IgD-negative memory B cell (primary cell): ENCODE measurements around the gene UBE2R2. TPM values are rescaled to one million over a fixed set of nuclear protein-coding genes. Genes with fewer than 3 reads are reported as not detected.
"Not testable (repeated sequence)": the region's sequence is repeated elsewhere in the genome, so short reads cannot be mapped to it uniquely, and the experiment has no call there.

Experiments
- H3K27ac Mint-ChIP-seq, 3 donors: one replicate each; pipeline ENCODE4 v1.8.0; 2020 to 2022; ENCODE audit warnings: mild to moderate bottlenecking in 3 of 3, mixed read lengths in 3 of 3, moderate library complexity in 1 of 3
- H3K27me3 Mint-ChIP-seq: one replicate; pipeline ENCODE4 v1.8.0; 2021; ENCODE audit warnings: mixed read lengths
- H3K36me3 Mint-ChIP-seq: one replicate; pipeline ENCODE4 v1.8.0; 2020; ENCODE audit warnings: mild to moderate bottlenecking, mixed read lengths
- H3K4me1 Mint-ChIP-seq, 3 donors: one replicate each; pipeline ENCODE4 v1.8.0; 2020 to 2022; ENCODE audit warnings: mixed read lengths in 3 of 3, mild to moderate bottlenecking in 1 of 3
- H3K4me3 Mint-ChIP-seq, 4 donors: one replicate each; pipeline ENCODE4 v1.8.0; 2020 to 2022; ENCODE audit warnings: mild to moderate bottlenecking in 4 of 4, mixed read lengths in 4 of 4, moderate library complexity in 3 of 4
- H3K9me3 Mint-ChIP-seq, 3 donors: one replicate each; pipeline ENCODE4 v1.8.0; 2020 to 2021; ENCODE audit warnings: mixed read lengths in 3 of 3, mild to moderate bottlenecking in 1 of 3
- polyA plus RNA-seq: library from polyadenylated mRNA; unstranded; fragments of 300-500 nt; fragmentation: Illumina TruSeq; gene quantifications from one replicate; pipeline ENCODE4 v1.2.3, GENCODE V29; 2021

The UBE2R2 gene
- polyA plus RNA-seq, 1 donor from 2014 or later: 22.6 TPM

GRCh38 chr9:33793496-33793895 lies 23.5 kb upstream of the UBE2R2 start:
- H3K27me3 Mint-ChIP-seq: peaks cover 13% of the 10 kb centered on the region
- H3K27ac Mint-ChIP-seq, H3K4me1 Mint-ChIP-seq, H3K9me3 Mint-ChIP-seq, H3K36me3 Mint-ChIP-seq, H3K4me3 Mint-ChIP-seq: not testable (repeated sequence)

GRCh38 chr9:33794560-33794959 lies 22.4 kb upstream of the UBE2R2 start:
- H3K4me3 Mint-ChIP-seq: no peak overlapping the region
- H3K4me1 Mint-ChIP-seq: no peaks in the 10 kb centered on the region
- H3K9me3 Mint-ChIP-seq: peaks cover 0 to 1% (median 0%) of the 10 kb centered on the region in 3 donors
- H3K36me3 Mint-ChIP-seq: peaks cover 2% of the 10 kb centered on the region
- H3K27me3 Mint-ChIP-seq: peaks cover 15% of the 10 kb centered on the region
- H3K27ac Mint-ChIP-seq: peak overlapping the region in 1 of 3 donors; percentile 7

DNA sequence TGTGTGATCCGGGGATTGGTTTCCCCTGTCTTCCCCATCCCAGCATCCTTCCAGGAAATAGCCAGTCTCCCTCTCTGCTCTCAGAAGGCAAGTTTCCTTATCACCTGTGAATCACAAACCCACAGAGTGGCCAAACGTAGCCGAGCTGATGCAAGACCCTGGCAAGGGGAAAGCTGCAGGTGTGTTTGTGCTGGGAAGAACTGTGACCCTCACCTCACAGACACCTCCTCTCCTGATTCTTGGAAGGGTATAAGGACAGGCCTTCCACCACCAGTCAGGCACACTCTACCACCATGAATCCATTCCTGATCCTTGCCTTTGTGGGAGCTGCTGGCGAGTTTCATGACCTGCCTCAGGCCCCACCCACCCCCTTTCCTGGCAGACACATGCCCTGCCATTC lies 21.7 kb upstream of the UBE2R2 start, which contains the start of gene PRSS3:
Gene PRSS3, plus strand, starts transcription at position 281 of the 400 bp plus-strand sequence. Its CDS starts 13 bp downstream, at position 294.
- H3K27me3 Mint-ChIP-seq: peaks cover 15% of the 10 kb centered on the region
- peak within 1 kb of the TSS in 1 of 3 donors; percentile 7 for H3K27ac Mint-ChIP-seq
- no peaks in the 10 kb centered on the region for H3K4me1 Mint-ChIP-seq

GRCh38 chr9:33795819-33796218 lies 21.1 kb upstream of the UBE2R2 start:
- peaks cover 15% of the 10 kb centered on the region for H3K27me3 Mint-ChIP-seq

More for the DNA sequence above, 21.7 kb upstream of the UBE2R2 start, which contains the start of gene PRSS3:
- H3K36me3 Mint-ChIP-seq: peaks cover 2% of the 10 kb centered on the region
- no peak within 1 kb of the TSS for H3K4me3 Mint-ChIP-seq
- peaks cover 0 to 1% (median 0%) of the 10 kb centered on the region in 3 donors for H3K9me3 Mint-ChIP-seq

DNA sequence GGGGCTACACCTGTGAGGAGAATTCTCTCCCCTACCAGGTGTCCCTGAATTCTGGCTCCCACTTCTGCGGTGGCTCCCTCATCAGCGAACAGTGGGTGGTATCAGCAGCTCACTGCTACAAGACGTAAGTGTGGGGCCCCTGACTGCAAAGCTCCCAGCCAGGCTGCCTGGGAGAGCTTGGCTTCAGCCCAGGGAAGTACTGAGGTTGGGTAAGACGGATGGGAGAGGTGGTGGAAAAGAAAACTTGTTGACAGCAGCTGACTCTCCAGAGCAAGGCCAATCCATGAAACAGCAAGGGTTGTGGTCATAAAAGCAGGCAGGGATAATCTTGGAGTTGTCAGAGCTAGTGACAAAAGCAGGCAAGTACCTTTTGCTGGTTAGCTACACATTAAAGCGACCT lies 20.3 kb upstream of the UBE2R2 start:
- H3K4me1 Mint-ChIP-seq, H3K27ac Mint-ChIP-seq, H3K4me3 Mint-ChIP-seq, H3K36me3 Mint-ChIP-seq, H3K9me3 Mint-ChIP-seq: not testable (repeated sequence)
- peaks cover 15% of the 10 kb centered on the region for H3K27me3 Mint-ChIP-seq

More at GRCh38 chr9:33795819-33796218, 21.1 kb upstream of the UBE2R2 start:
- H3K36me3 Mint-ChIP-seq: peaks cover 2% of the 10 kb centered on the region
- no peaks in the 10 kb centered on the region for H3K4me1 Mint-ChIP-seq
- H3K4me3 Mint-ChIP-seq: no peak overlapping the region
- peaks cover 0 to 1% (median 0%) of the 10 kb centered on the region in 3 donors for H3K9me3 Mint-ChIP-seq
- no peak overlapping the region for H3K27ac Mint-ChIP-seq

DNA sequence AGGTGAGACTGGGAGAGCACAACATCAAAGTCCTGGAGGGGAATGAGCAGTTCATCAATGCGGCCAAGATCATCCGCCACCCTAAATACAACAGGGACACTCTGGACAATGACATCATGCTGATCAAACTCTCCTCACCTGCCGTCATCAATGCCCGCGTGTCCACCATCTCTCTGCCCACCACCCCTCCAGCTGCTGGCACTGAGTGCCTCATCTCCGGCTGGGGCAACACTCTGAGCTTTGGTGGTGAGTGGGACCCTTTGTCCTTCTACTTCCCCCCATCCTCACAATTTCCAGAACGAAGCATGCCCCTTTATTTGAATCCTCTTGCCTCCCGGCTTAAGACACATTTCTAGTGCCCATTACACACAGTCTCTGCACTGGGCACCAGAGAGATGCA lies 19.1 kb upstream of the UBE2R2 start:
- peaks cover 2% of the 10 kb centered on the region for H3K36me3 Mint-ChIP-seq
- H3K27me3 Mint-ChIP-seq: peaks cover 15% of the 10 kb centered on the region
- H3K4me3 Mint-ChIP-seq: no peak overlapping the region
- H3K27ac Mint-ChIP-seq: no peak overlapping the region
- no peaks in the 10 kb centered on the region for H3K4me1 Mint-ChIP-seq
- H3K9me3 Mint-ChIP-seq: peaks cover 0 to 1% (median 0%) of the 10 kb centered on the region in 3 donors

DNA sequence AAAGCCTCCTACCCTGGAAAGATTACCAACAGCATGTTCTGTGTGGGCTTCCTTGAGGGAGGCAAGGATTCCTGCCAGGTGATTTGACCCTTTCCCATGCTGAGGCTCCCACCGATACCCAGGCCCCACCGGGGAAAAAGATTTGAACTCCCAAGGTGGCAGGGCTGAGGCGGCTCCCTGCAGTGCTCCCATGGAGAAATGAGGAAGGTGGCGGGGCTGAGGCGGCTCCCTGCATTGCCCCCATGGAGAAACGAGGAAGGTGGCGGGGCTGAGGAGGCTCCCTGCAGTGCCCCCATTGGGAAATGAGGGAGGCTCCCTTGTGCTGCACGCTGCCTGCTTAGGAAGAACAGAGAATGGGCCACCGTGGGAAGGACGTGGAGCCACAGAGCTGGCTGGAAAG lies 18.4 kb upstream of the UBE2R2 start:
- peaks cover 15% of the 10 kb centered on the region for H3K27me3 Mint-ChIP-seq
- peaks cover 0 to 1% (median 0%) of the 10 kb centered on the region in 3 donors for H3K9me3 Mint-ChIP-seq
- no peaks in the 10 kb centered on the region for H3K4me1 Mint-ChIP-seq
- H3K27ac Mint-ChIP-seq: no peak overlapping the region
- no peak overlapping the region for H3K4me3 Mint-ChIP-seq
- peaks cover 2% of the 10 kb centered on the region for H3K36me3 Mint-ChIP-seq

GRCh38 chr9:33799928-33800704 lies 16.8 kb upstream of the UBE2R2 start:
- Mint-ChIP-seq H3K27me3 (peaks cover 12% of the 10 kb centered on the region), H3K9me3 (peaks cover 0 to 1% (median 0%) of the 10 kb centered on the region in 3 donors), H3K4me1 (no peaks in the 10 kb centered on the region)

GRCh38 chr9:33800886-33801285 lies 16.1 kb upstream of the UBE2R2 start:
- H3K27ac Mint-ChIP-seq: no peak overlapping the region
- H3K27me3 Mint-ChIP-seq: peaks cover 12% of the 10 kb centered on the region
- no peaks in the 10 kb centered on the region for H3K36me3 Mint-ChIP-seq
- peaks cover 0 to 1% (median 0%) of the 10 kb centered on the region in 3 donors for H3K9me3 Mint-ChIP-seq
- H3K4me1 Mint-ChIP-seq: no peaks in the 10 kb centered on the region
- no peak overlapping the region for H3K4me3 Mint-ChIP-seq

More at GRCh38 chr9:33799928-33800704, 16.8 kb upstream of the UBE2R2 start:
- peak overlapping the region in 1 of 3 donors; percentile 11 for H3K27ac Mint-ChIP-seq
- H3K4me3 Mint-ChIP-seq: no peak overlapping the region
- no peaks in the 10 kb centered on the region for H3K36me3 Mint-ChIP-seq

DNA sequence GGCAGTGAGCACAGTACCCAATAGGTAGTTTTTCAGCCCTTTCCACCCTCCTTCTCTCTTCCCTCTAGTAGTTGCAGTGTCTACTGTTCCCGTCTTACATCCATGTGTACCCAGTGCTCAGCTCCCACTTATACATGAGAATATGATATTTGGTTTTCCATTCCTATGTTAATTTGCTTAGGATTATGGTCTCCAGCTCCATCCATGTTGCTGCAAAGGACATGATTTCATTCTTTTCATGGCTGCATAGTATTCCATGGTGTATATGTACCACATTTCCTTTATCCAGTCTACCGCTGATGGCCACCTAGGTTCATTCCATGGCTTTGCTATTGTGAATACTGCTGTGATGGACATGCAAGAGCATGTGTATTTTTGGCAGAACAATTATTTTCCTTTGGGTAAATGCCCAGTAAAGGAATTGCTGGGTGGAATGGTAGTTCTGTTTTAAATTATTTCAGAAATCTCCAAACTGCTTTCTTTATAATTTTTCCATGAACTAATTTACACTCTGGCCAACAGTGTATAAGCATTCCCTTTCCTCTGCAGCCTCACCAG lies 14.9 kb upstream of the UBE2R2 start:
- not testable (repeated sequence) for H3K27me3 Mint-ChIP-seq, H3K27ac Mint-ChIP-seq, H3K4me1 Mint-ChIP-seq, H3K36me3 Mint-ChIP-seq, H3K9me3 Mint-ChIP-seq, H3K4me3 Mint-ChIP-seq

DNA sequence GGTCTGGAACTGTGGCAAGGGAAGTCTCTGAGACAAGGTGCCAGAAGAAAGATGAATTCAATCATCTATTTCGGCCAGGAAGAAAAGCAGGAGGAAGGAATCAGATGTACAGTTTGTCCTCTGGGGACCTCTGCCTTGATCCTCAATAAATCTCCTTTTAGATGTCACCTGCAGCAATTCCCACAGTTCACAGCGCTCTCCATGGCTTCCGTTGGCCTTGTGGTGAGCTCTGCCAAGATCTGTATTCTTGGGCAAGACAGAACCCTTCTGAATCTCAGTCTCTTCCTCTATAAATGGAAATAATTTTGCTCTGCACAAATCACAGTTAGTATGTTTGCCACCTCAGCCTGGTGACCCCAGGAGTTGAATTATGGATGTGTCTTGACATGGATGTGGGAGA lies 12.8 kb upstream of the UBE2R2 start:
- H3K27ac Mint-ChIP-seq, H3K36me3 Mint-ChIP-seq, H3K9me3 Mint-ChIP-seq, H3K4me3 Mint-ChIP-seq, H3K4me1 Mint-ChIP-seq, H3K27me3 Mint-ChIP-seq: not testable (repeated sequence)

GRCh38 chr9:33807156-33807555 lies 9.8 kb upstream of the UBE2R2 start:
- not testable (repeated sequence) for H3K9me3 Mint-ChIP-seq, H3K27me3 Mint-ChIP-seq, H3K4me3 Mint-ChIP-seq, H3K4me1 Mint-ChIP-seq, H3K27ac Mint-ChIP-seq, H3K36me3 Mint-ChIP-seq

GRCh38 chr9:33808979-33809322 lies 8.0 kb upstream of the UBE2R2 start:
- peaks cover 4 to 14% (median 7%) of the 10 kb centered on the region in 3 donors for H3K4me1 Mint-ChIP-seq
- not testable (repeated sequence) for H3K27ac Mint-ChIP-seq, H3K4me3 Mint-ChIP-seq, H3K9me3 Mint-ChIP-seq, H3K36me3 Mint-ChIP-seq, H3K27me3 Mint-ChIP-seq

DNA sequence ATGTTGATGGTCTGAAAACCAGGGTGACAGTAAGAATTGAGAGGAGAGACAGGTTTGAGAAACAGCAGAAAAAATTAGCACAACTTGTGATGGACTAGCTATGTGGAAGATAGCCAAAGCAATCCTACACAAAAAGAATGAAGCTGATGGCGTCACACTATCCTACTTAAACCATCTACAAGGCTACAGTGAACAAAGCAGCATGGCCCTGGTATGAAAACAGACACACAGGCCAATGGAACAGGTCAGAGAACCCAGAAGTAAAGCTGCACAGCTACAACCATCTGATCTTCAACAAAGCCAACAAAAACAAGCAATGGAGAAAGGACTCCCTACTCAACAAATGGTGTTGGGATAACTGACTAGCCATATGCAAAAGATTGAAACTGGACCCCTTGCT lies 7.5 kb upstream of the UBE2R2 start:
- H3K4me1 Mint-ChIP-seq: peaks cover 5 to 16% (median 13%) of the 10 kb centered on the region in 3 donors
- H3K36me3 Mint-ChIP-seq: no peaks in the 10 kb centered on the region
- no peak overlapping the region for H3K4me3 Mint-ChIP-seq
- no peaks in the 10 kb centered on the region for H3K9me3 Mint-ChIP-seq
- H3K27ac Mint-ChIP-seq: no peak overlapping the region
- H3K27me3 Mint-ChIP-seq: peaks cover 4% of the 10 kb centered on the region

GRCh38 chr9:33813712-33814641 lies 3.0 kb upstream of the UBE2R2 start:
- H3K4me3 Mint-ChIP-seq: peak overlapping the region in 3 of 4 donors; percentile 9 to 95 (median 26)
- H3K27ac Mint-ChIP-seq: peak overlapping the region; percentile 98 to 99 (median 99)
- H3K9me3 Mint-ChIP-seq: no peaks in the 10 kb centered on the region
- H3K27me3 Mint-ChIP-seq: peaks cover 1% of the 10 kb centered on the region
- no peaks in the 10 kb centered on the region for H3K36me3 Mint-ChIP-seq
- peaks cover 25 to 38% (median 35%) of the 10 kb centered on the region in 3 donors for H3K4me1 Mint-ChIP-seq
